ENCODE data around the gene UBE4B. TPM values are rescaled to one million over a fixed set of nuclear protein-coding genes. Genes with fewer than 3 reads are reported as not detected.

UBE4B gene
- total and polyA plus RNA-seq, 2 of the 4 experiments (the other 2 are of a cell fraction) = 26.5 to 39.3 TPM

DNA sequence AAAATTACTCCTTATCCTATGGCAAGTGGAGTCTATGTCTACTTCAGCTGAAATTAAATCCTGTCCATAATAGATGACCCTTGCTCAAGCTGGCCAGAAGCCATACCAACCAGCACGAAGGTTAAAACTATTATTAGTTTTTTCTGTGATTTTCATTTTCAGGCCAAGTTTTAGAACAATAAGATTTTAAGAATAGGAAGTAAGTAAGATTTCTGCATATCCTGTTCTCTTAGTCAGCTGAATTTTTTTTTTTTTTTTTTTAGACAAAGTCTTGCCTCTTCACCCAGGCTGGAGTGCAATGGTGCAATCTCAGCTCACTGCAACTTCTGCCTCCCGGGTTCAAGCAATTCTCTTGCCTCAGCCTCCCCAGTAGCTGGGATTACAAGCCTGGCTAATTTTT is 41.8 kb upstream of the UBE4B start:
- H3K9me1 ChIP-seq (ENCODE audit: insufficient read depth, low read length) = no peaks in the 10 kb centered on the region
- ATAC-seq (ENCODE audit: low read depth) (no peak), DNase-seq (no peak)
- H3K9ac ChIP-seq (ENCODE audit: low read depth, low read length) = no peak overlapping the region
- H2BK120ac ChIP-seq (ENCODE audit: low read depth, low read length) = no peak overlapping the region
- dilution Hi-C loops (cut with HindIII; ENCODE audit: low sequenced_read_pairs, unreplicated experiment) (no loop called here), intact Hi-C loops (cut with micrococcal nuclease) (no loop called here), in situ Hi-C loops (cut with MboI; ENCODE audit: low sequenced_read_pairs) (no loop called here)
- H4K5ac ChIP-seq (ENCODE audit: low read depth, low read length) = no peak overlapping the region
- no peak overlapping the region for H3K56ac ChIP-seq (ENCODE audit: extremely low read depth, insufficient read depth, low read length)
- no peak overlapping the region for H4K91ac ChIP-seq (ENCODE audit: insufficient read depth, low read depth, low read length)
- H4K8ac ChIP-seq (ENCODE audit: low read depth in 2 of 2, low read length in 2 of 2) = no peak overlapping the region
- no peak overlapping the region for H2AK9ac ChIP-seq (replicated peaks; ENCODE audit: low read depth, low read length, poor library complexity)
- no peak overlapping the region for H3K4me3 ChIP-seq (ENCODE audit: insufficient read depth, low read depth, low read length)
- no peaks in the 10 kb centered on the region for H3K79me1 ChIP-seq (ENCODE audit: low read depth in 1 of 2, low read length in 2 of 2)
- H2BK5ac ChIP-seq (ENCODE audit: low read depth, low read length, poor library complexity, severe bottlenecking) = no peak overlapping the region
- no peak overlapping the region for H3K4ac ChIP-seq (ENCODE audit: low read depth, low read length)
- no peaks in the 10 kb centered on the region for H3K9me3 ChIP-seq (ENCODE audit: control insufficient read depth, insufficient read depth, low read length)
- H3K36me3 ChIP-seq (ENCODE audit: control insufficient read depth, insufficient read depth, low read length) = no peaks in the 10 kb centered on the region
- peaks cover 3% of the 10 kb centered on the region; the same call in 1 of the 2 replicates for H3K27me3 ChIP-seq (ENCODE audit: control insufficient read depth, insufficient read depth, low read length)
- no peak overlapping the region for H3K4me2 ChIP-seq (ENCODE audit: low read depth, low read length)
- no CpG with 5 or more reads among the region's 2 CpGs for WGBS, 2 experiments (ENCODE audit: extremely low coverage in 2 of 2, insufficient read length in 1 of 2)
- H3K27ac ChIP-seq (ENCODE audit: insufficient read depth, low read length) = no peak overlapping the region
- no TSS peak for BruUV-seq (replicated peaks)
- H2BK20ac ChIP-seq (ENCODE audit: low read depth, low read length) = no peak overlapping the region
- H3K4me1 ChIP-seq (ENCODE audit: control insufficient read depth, insufficient read depth, low read length) = no peaks in the 10 kb centered on the region
- H3K18ac ChIP-seq (ENCODE audit: low read depth, low read length) = no peak overlapping the region
- no peak overlapping the region for H2BK15ac ChIP-seq (ENCODE audit: low read depth, low read length)
- no peak overlapping the region for H2AK5ac ChIP-seq (ENCODE audit: low read depth, low read length)
- H2AFZ ChIP-seq (replicated peaks; ENCODE audit: low read length, poor library complexity) = no peak overlapping the region
- ChIA-PET CTCF (interaction anchor here (1.4 kb wide), 1 partner anchor 9 kb away, joined by 3 read pairs; no protein-coding TSS in a partner anchor), POLR2A (ENCODE audit: unreplicated experiment) (interaction anchor here (0.6 kb wide), 1 partner anchor 12 kb away, joined by 3 read pairs; no protein-coding TSS in a partner anchor)
- H4K20me1 ChIP-seq (ENCODE audit: insufficient read depth, low read length) = no peaks in the 10 kb centered on the region
- no peak overlapping the region for H3K23ac ChIP-seq (ENCODE audit: low read depth, low read length)
- no peak overlapping the region for H3K14ac ChIP-seq (replicated peaks; ENCODE audit: low read depth, low read length)
- TF ChIP-seq CHD1 (IDR thresholded peaks at IDR 0.05; ENCODE audit: low read depth, low read length) = no peak
- TF ChIP-seq MAFK (IDR thresholded peaks at IDR 0.05; ENCODE audit: low read depth, low read length) = no peak
